B cell (primary cell): ENCODE measurements around the gene JAG2.

Experiments
- CTCF ChIP-seq: fragments of 200-600 bp; IDR thresholded peaks from one replicate; pipeline ENCODE4 v1.8.0; 2022; ENCODE audit warnings: antibody characterized with exemption, mild to moderate bottlenecking
- EZH2 ChIP-seq: IDR thresholded peaks from 2 replicates; pipeline ENCODE4 v1.6.1; 2012; ENCODE audit warnings: borderline replicate concordance, low read depth, mild to moderate bottlenecking, moderate library complexity, low read length; ENCODE audit not compliant: insufficient read depth, poor library complexity, severe bottlenecking

DNA sequence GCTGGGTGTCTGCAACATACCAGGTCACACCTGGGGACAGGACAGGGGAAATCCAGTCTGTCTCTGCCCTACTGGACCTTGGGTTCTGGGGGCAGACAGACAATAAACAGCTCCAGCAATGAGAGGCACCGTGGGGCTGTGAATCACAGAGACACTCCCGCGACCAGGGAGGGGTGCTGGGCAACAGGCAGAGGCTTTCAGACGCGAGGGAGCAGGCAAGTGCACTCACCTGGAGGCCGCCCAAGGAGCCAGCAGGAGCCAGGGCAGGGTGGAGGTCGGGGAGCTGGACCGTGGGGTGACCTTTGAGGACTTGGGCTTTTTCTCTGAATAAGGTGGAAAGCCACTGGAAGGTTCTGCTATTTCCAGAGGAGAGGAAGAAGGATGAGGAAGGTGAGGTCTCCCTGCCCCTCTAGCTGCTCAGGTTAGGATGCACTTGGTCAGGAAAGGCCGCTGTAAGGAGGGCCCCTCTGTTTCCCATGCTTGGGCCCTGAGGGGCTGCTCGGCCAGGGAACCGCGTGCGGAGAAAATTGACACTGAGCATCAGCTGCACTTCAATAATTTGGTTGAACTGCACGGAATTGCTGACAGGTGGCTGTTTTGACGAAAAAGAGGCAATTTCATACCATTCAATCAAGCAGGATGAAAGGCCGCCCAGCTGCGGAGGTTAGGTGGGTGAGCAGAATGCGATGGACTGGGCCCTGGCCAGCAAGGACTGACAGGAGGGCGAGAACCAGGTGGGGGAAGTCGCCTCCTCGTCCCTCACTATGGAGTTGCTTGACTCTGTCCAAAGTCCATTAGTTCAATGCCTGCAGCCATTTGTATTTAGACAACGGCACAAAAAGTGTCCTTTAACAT lies 42.2 kb downstream of the JAG2 start:
- TF ChIP-seq CTCF (no peak), EZH2 (no peak)
